HG02678 (cell line): ENCODE data around the gene OR4A5.
"Not testable (repeated sequence)": the region's sequence is repeated elsewhere in the genome, so short reads cannot be mapped to it uniquely, and the experiment has no call there.

Source experiments
- ATAC-seq: cut with Tn5 transposase; IDR thresholded peaks from one replicate; pipeline ENCODE4 v1.9.1; 2021; ENCODE audit warnings: mild to moderate bottlenecking, moderate library complexity; ENCODE audit not compliant: unreplicated experiment

The OR4A5 gene

GRCh38 chr11:54706532-54706931 lies at the start of gene OR4A5:
Gene OR4A5 (plus strand): TSS chr11:54706832. CDS start chr11:54706885, 53 bp downstream.
- ATAC-seq = not testable (repeated sequence)

- not testable (repeated sequence) for ATAC-seq
Observed at GRCh38 chr11:54720094-54720493, 13.5 kb downstream of the OR4A5 start.
